GM08714 (cell line): Measurements from ENCODE around the gene GRM4.
"Not testable (repeated sequence)": the region's sequence is repeated elsewhere in the genome, so short reads cannot be mapped to it uniquely, and the experiment has no call there.

ENCODE experiments used
- H3K4me3 ChIP-seq: fragments of 200-500 bp; sonication (Bioruptor generic); 2 replicates; pipeline ENCODE4 v1.5.1; 2014; ENCODE audit warnings: mild to moderate bottlenecking, low read length, inconsistent platforms
- ZNF274 ChIP-seq: IDR thresholded peaks from 2 replicates; pipeline ENCODE4 v1.6.1; 2012; ENCODE audit warnings: mild to moderate bottlenecking, low read depth, low read length

The GRM4 gene

GRCh38 chr6:34055223-34055933 is 90.5 kb downstream of the GRM4 start:
- TF ChIP-seq ZNF274 = no peak
- no peak overlapping the region for H3K4me3 ChIP-seq

GRCh38 chr6:34053721-34054120 is 92.2 kb downstream of the GRM4 start:
- no peak for TF ChIP-seq ZNF274
- H3K4me3 ChIP-seq = no peak overlapping the region

DNA sequence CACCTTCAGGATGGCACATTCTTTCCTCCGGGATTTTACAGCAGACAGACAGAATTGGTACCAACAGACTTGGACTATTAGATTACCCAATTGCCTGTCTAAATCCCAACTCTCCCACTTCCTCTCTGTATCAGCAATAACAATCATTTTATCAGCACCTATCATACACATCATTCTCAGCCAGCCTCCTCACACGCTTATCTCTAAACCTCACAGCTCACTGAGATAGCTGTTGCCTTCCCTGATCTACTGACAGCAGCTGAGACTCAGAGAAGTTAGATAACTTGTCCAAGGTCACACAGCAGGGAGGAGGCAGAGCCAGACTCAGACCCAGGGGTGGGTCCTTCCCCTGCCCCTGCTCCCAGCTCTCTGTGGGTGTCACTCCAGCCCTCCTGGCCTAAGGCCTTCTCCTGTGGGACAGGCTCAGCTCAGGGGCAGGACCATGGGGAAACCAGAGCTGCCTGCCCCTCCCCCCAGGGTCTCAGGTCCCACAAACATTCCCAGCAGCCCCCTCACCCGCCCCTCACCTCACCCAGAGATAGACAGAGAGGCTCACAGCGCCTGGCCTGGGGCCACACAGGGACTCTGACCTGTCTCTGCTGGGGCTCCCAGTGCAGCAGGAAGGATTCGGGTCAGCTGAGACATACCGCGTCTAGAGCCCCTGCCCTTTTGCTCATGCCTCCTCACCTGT is 92.8 kb downstream of the GRM4 start:
- TF ChIP-seq ZNF274 = no peak
- no peak overlapping the region for H3K4me3 ChIP-seq

DNA sequence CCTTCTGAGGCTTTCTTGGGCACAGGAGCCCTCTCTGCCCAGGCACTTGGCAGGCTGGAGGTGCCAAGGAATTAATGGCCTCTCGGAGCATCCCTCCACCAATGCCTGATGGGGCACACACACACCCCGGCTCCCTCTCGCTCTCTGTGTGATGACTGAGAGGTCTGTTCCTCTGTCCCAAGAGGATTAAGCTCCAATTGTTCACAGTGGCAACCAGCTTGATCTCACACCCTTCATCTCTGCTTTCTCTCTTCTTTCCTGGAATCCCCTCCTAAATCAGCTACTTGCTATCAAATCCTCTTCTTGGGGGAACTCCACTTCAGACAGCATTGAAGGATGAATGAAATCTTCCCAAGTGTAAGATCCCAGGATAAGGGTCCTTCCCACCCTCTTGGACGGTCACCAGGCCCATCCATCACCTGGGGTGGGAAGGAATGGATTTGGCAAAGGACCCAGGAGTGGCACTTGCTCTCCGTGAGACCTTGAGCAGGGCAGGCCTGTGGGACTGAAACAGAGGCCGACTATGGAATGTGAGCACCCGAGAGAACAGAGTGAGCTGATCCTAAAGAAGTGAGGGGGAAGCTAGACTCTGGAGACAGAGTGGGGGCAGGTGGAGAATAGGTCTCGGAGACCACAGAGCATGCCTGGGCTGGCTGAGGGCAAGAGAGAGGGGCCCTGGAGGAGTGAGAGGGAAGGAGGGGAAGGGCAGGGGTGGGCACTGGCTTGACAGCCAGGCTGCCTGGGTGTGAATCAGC is 93.6 kb downstream of the GRM4 start:
- no peak overlapping the region for H3K4me3 ChIP-seq
- no peak for TF ChIP-seq ZNF274

DNA sequence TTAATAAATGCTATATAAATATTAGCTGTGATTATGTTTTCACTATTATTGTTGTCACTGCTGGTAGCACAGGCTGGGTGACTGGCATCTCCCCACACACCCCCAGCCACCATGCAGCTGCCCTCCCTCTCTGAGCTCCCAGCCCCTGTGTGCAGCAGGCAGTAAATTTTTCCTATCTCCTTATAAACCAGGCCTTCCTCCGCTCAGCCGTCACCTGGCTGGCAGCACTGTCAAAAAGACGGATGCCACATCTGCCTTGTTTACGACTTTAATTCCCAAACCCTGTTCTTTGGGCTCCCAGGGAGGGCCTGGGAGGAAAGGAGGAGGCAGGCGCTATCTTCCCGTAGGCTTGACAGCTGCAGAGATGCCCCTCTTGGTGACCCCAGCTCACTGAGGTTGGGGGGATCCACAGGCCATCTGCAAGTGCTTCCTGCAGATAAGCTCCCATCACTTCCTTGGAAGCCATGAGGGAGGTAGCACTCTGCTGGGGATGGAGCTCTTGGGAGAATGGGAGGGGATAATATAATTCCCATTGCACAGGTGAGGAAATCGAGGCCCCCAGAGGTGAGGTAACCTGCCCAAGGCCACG is 94.5 kb downstream of the GRM4 start:
- no peak overlapping the region for H3K4me3 ChIP-seq
- TF ChIP-seq ZNF274 = no peak

DNA sequence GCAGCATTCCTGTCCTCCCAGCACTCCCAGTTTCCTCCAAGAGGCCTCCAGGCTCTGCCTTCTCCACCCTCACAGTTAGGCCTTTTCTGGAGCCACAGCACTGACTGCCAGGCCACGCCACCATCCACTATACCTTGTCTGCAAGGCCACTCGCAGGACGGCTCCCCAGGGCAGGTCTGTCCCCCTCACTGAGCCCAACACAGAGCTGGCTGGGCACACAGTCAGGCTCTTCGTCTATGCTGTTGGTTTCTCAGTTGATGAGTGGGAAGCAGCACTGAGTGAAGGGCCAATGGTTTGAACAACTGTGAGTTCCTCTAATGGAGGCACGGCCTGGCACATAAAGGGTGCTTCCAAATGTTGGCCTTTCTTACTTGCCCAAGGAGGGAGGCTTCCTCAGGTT is 95.2 kb downstream of the GRM4 start:
- no peak overlapping the region for H3K4me3 ChIP-seq
- TF ChIP-seq ZNF274 = no peak

GRCh38 chr6:34049395-34050342 is 96.2 kb downstream of the GRM4 start:
- TF ChIP-seq ZNF274 = no peak

DNA sequence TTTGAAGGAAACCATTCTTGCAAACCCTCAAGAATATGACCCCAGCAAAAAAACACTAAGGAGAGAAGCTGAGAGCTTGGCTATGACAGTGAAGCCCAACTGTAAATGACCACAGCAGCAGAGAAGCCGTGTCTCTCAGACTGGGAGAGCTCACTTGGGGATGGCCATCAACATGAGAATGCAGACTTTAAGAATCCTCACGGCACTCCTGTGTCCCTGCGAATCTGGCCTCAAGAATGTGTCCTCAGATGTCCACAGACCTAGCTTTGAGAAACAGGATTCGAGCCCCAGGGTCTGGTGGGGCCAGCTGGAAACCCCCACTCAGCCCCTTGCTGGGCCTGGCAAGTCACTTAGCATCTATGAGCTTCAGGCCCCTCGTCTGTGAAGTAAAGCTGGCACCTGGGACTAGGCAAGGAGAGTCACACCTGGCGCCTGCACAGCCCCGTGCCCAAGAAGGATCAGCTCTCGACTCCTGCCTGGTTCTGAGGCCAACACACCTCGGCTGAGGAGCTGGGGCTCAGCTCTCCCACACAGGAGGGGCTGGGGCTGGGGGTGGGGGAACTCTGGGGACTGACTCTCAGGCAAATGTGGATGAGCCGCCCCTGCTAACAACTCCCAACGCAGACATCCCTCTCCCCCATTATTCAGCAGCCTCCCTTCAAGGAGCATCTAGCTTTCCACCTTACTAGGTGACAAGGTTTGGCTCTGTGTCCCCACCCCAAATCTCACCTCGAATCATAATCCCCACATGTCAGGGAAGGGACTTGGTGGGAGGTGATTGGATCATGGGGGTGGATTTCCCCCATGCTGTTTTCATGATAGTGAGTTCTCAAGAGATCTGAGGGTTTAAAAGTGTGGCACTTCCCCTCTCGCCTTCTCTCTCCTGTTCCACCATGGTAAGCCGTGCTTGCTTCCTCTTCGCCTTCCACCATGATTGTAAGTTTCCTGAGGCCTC is 97.7 kb downstream of the GRM4 start:
- TF ChIP-seq ZNF274 = no peak
- H3K4me3 ChIP-seq = no peak overlapping the region

More at GRCh38 chr6:34049395-34050342, 96.2 kb downstream of the GRM4 start:
- no peak overlapping the region for H3K4me3 ChIP-seq

DNA sequence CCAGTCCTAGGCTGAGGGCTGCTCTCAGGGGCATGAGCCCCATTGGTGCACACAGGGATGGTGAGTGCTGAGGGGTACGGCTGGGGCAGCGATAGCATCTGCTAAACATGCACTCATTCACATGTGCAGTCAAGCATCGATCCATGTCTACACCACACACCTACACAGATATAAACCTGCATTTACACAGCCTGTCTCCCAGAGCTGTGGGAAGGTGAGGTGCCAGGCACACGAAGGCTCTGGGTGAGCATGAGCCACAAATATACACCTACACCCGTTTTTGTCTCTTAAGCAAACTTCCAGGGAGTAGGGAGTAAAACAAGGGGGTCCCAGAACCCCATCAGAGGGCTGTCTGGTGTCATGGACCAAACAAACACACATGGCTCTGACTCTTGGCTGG is 99.3 kb downstream of the GRM4 start:
- H3K4me3 ChIP-seq = no peak overlapping the region
- no peak for TF ChIP-seq ZNF274

DNA sequence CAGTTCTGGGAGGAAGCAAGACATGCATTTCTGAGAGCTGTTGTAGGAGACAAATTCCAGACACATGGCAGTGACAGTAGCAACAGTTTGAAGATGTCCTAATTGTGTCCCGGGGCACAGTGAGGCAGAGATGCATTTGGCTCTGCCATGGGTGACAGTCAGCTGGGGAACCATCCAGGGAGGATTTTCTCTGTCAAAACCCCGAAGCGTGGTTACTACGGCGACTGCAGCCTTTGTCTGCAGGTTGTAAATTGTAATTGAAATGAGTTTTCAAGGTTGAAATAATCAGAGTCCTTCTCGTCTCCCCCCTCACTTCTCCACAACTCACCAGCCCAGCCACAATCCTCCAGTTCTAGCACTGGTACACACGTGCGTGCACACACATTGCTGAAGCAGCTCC is 100.1 kb downstream of the GRM4 start:
- H3K4me3 ChIP-seq = no peak overlapping the region
- no peak for TF ChIP-seq ZNF274

GRCh38 chr6:34044945-34045595 is 100.8 kb downstream of the GRM4 start:
- no peak for TF ChIP-seq ZNF274
- H3K4me3 ChIP-seq = no peak overlapping the region

DNA sequence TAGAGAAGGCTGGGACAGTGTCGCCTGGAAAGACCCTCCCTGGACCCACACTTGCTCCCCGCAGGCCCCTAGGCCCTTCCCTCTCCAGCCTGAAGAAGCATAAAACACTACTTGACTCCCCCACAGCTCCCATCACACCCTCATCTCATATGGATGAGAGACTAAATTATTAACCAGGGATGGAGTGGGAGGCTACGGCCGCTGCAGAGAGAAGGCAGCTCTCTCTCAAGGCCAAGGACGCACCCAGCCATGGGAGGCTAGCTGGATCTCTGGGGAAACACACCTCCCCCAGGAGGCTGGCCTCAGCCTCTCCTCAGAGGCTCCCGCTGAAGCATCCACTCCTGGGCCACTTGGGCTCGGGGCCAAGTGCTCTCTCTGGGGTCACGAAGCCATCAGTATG is 102.5 kb downstream of the GRM4 start:
- no peak for TF ChIP-seq ZNF274
- no peak overlapping the region for H3K4me3 ChIP-seq

DNA sequence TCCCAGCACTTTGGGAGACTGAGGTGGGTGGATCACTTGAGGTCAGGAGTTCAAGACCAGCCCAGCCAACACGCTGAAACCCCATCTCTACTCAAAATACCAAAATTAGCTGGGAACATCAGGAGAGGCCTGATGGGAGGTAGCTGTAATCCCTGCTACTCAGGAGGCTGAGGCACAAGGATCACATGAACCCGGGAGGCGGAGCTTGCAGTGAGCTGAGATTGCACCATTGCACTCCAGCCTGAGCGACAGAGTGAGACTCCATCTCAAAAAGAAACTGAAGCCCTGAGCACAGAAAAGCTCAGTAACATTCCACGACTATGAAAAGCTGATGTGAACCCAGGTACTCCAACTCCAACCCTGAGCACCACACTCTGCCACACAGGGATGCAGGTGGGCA is 103.9 kb downstream of the GRM4 start:
- H3K4me3 ChIP-seq = not testable (repeated sequence)
